Glomerular visceral epithelial cell (primary cell): ENCODE results near the gene USP28.
"Not testable (repeated sequence)": the region's sequence is repeated elsewhere in the genome, so short reads cannot be mapped to it uniquely, and the experiment has no call there.

Experiments
- DNase-seq: peaks from one replicate; pipeline ENCODE4 v3.0.0-alpha.2; 2016; ENCODE audit errors: extremely low spot score

USP28 gene

GRCh38 chr11:113875234-113876073 is at the start of gene USP28:
TSS of gene USP28 (minus strand) at chr11:113875572. CDS start at chr11:113875501, 71 bp downstream.
- DNase-seq, result peak; percentile 97

GRCh38 chr11:113923572-113923971 is 48.2 kb upstream of the USP28 start:
- DNase-seq, result no peak

- not testable (repeated sequence) for DNase-seq
Observed at GRCh38 chr11:113911491-113911890, 36.1 kb upstream of the USP28 start.

GRCh38 chr11:113908098-113908497 is 32.7 kb upstream of the USP28 start:
- no peak for DNase-seq

- DNase-seq, result no peak
Observed at GRCh38 chr11:113907681-113908080, 32.3 kb upstream of the USP28 start.

- DNase-seq, result no peak
Observed at GRCh38 chr11:113907152-113907551, 31.8 kb upstream of the USP28 start.

GRCh38 chr11:113906516-113906915 is 31.1 kb upstream of the USP28 start:
- no peak for DNase-seq

GRCh38 chr11:113906038-113906437 is 30.7 kb upstream of the USP28 start:
- no peak for DNase-seq

GRCh38 chr11:113904379-113905101 is 29.2 kb upstream of the USP28 start, which contains the start of gene HTR3B:
TSS of gene HTR3B (plus strand) at chr11:113904796. CDS start at chr11:113904934, 138 bp downstream.
- DNase-seq, result no peak

- DNase-seq, result no peak
Observed at GRCh38 chr11:113901141-113901540, 25.8 kb upstream of the USP28 start.

- peak; percentile 21 for DNase-seq
Observed at GRCh38 chr11:113896156-113896879, 20.9 kb upstream of the USP28 start.

GRCh38 chr11:113895367-113896155 is 20.2 kb upstream of the USP28 start:
- no peak for DNase-seq

GRCh38 chr11:113894421-113894996 is 19.1 kb upstream of the USP28 start:
- DNase-seq, result no peak

- DNase-seq, result no peak
Observed at GRCh38 chr11:113888848-113889247, 13.5 kb upstream of the USP28 start.

GRCh38 chr11:113885897-113886296 is 10.5 kb upstream of the USP28 start:
- no peak for DNase-seq

- peak; percentile 38 for DNase-seq
Observed at GRCh38 chr11:113884361-113884836, 9.0 kb upstream of the USP28 start.

- DNase-seq, result peak; percentile 26
Observed at GRCh38 chr11:113881856-113882255, 6.5 kb upstream of the USP28 start.

- DNase-seq, result no peak
Observed at GRCh38 chr11:113880971-113881370, 5.6 kb upstream of the USP28 start.

- not testable (repeated sequence) for DNase-seq
Observed at GRCh38 chr11:113879446-113879845, 4.1 kb upstream of the USP28 start.

GRCh38 chr11:113877670-113878055 is 2.3 kb upstream of the USP28 start:
- DNase-seq, result no peak
